GM21737 (cell line): ENCODE results near the gene FDX2.

ENCODE experiments used
- ATAC-seq: cut with Tn5 transposase; IDR thresholded peaks from one replicate; pipeline ENCODE4 v1.9.1; 2021; ENCODE audit warnings: mild to moderate bottlenecking, moderate library complexity; ENCODE audit not compliant: unreplicated experiment

The FDX2 gene

DNA sequence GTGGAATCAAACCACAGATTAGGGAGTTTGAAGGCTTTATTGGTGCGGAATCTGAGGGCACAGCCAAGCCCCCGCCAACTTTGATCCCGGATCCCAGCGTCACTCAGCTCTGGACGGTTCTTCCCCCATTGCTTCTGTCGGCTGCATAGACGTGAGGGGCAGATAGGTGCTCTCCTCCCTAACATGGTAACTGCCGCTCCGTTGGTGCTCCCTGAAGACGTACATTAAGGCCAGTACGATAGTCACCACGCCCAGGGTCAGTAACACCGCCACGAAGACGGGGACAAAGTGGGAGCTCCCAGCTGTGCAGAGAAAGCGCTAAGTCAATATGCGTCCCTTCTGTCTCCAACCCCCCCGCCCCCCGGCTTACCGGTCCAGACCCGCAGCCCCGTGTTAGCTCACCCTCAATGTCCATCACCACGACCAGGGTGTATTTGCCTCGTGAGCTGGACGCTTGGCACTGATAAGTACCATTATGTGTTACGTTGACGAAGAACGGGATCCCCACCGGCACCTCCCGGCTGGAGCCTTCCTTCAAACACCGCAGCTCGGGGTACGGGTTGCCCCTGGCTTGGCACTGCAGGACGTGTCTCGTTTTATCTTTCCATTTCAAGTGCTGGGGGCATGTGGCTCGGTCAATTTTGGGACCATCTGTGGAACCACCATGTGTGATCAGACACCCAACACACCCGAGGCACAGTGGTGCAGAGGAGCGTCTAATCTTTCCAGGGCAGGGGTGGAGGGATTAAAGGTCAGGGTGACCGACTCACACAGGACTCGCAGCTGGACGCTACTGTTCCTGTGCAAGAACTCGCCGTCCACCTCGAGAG is 18.2 kb upstream of the FDX2 start:
- peak; percentile 1 for ATAC-seq

DNA sequence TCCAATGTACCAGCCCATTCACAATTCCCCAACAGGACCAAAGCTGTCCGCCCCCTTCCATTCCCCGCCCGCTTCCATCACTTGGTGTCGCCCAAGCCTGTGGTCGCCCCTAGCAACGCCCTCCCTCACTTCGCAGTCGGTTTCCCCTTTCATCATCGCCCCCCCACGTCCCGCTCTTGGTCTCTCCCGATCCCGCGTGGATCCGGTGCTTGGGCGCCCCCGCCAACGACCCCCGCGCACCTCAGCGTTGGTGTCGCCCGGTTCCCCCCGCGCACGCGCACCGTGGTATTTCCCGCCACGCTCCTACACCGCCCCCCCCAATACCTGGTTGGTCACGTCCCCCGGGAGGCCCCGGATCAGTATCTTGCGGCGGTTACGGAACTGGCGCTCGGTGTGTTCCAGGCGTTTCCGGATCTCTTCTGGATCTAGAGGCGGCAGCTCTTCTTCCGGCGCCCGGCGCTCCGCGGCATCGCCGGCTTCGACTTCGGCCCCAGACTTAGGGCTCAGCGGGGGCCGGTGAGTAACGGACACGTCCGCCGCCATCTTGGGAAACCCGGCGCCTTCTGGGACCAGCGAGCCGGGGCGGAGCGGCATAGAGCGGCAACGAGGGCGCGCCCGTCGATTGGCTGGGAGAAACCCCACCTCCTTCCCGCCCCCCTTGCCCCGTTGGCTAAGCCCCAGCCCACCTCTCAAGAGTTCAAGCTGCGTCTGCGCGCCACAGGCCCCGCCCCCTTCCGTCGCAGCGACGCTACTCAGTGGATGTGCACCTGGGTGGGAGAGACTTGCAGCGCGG is 17.3 kb upstream of the FDX2 start, which contains the start of gene RAVER1:
Gene RAVER1 (minus strand): TSS at position 565 of the 793 bp plus-strand sequence. CDS start 22 bp downstream, at position 543.
- peak; percentile 79 for ATAC-seq

DNA sequence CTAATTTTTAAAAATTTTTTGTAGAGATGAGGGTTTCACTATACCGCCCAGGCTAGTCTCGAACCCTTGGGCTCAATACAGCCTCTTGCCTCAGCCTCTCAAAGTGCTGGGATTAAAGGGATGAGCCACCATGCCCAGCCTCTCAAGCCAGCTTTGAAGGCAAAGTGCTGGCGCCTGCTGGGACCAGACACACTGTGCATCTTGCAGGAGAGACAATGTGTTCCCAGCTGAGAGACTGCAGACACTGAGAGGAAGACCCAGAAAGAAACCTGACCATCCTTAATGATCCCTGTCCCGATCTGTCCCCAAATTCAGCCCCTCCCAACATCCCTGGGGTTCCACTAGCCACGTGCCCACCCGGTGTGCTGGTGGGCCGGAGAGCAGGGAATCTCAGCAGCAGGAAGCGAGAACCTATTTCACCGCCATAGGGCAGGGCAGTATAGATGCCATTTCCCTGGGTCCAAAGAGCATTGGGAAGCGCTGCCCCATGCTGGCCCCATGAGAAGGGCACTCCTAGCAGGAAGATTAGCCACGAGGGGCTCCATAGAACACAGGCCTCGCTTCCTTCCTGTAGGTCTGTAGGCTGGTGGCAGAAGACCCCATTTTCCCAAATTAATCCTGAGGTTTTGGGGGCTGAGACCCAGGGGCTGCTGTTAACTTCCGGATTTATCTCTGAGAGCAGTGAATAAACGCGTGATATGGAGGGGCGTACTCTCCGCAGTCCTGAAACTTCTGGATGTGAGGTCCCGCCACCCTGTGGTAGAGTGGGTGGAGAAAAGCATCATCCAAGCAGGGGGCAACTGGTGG is 16.5 kb upstream of the FDX2 start:
- ATAC-seq, result no peak

DNA sequence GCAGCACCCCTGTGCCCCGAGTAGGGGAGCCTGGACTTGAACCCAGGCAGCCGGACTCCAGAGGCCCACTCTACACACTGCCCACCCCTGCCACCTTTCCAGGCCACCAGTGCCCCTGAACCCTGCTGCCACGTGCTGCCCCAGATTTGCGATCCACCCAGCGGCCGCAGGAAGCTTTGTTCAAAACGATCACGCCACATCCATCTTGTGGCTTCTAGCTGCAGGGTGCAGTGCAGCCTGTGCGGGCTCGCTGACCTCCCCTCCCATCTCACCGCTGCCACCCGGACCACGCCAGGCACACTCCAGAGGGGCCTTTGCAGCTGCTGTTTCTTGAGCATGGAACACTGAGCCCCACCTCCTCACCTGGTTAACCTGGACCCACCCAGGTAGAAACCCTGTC is 13.7 kb upstream of the FDX2 start:
- no peak for ATAC-seq

DNA sequence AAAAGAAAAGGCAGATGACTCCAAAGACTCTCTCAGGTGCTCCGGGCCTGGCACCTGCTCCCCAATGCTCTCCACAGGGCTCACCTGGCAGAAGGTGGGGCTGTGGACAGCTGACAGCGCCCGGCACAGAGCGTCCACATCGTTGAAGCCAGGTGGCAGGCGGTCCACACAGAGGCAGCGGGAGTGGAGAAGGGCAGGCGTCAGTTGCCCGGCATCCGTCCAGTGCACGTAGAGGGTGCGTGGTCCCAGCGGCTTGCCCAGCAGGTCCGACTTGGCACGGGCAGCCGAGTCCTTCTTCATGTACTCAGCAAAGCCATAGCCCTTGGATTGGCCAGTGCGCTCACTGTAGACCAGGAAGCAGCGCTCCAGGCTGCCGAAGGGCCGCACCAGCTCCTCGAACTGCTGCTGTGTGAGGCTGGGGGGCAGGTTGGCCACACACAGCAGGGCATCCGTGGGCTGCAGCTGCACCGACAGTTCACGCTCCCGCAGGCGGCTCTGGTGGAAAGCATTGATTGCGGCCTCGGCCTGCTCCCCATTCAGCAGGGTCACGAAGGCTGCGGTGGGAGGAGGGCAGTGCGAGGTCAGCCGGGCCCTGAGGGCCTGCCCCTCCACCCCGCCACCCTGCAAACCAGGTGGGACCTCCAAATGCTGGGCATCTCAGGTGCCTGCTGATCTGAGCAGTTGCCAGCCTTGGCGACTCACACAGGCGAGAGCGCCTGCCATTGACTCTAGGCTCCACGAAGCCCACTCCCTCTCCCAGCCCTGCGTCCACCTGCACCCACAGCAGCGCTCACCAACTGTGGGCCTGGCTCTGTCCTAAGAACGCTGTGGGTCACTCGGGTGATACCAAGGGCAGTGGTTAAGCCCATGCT is 13.0 kb upstream of the FDX2 start:
- no peak for ATAC-seq

DNA sequence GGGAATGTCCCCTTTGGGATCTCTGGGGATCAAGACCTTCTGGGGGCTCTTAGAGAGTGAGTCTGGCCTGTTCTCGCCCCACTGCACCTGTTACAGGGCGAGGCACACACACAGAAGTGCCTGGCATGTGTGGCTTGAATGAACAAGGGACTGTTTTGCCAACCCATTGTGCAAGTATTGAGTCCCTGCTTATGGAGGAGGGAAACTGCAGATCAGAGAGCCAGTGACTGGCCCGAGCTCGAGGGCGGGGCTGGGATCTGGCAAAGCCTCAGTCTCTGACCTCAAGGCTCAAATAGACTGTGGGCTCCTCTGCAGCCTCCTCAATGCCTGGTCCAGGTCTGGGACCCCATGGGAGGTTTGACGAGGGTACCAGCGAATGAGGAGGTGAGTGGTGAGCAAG is 12.0 kb upstream of the FDX2 start:
- no peak for ATAC-seq

DNA sequence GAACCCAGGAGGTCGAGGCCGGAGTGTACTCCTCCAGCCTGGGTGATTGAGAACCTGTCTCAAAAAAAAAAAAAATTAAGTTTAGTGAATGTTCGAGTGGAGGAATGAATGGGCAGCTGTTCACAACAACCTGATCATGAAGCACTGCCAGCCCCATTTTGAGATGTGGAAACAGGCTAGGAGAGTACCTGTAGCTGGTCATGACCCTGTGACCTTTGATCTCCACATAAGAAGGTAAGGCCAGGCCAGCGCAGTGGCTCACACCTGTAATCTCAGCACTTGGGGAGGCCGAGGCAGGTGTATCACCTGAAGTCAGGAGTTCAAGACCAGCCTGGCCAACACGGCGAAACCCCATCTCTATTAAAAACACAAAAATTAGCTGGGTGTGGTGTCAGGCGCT is 9.9 kb upstream of the FDX2 start:
- ATAC-seq, result no peak

DNA sequence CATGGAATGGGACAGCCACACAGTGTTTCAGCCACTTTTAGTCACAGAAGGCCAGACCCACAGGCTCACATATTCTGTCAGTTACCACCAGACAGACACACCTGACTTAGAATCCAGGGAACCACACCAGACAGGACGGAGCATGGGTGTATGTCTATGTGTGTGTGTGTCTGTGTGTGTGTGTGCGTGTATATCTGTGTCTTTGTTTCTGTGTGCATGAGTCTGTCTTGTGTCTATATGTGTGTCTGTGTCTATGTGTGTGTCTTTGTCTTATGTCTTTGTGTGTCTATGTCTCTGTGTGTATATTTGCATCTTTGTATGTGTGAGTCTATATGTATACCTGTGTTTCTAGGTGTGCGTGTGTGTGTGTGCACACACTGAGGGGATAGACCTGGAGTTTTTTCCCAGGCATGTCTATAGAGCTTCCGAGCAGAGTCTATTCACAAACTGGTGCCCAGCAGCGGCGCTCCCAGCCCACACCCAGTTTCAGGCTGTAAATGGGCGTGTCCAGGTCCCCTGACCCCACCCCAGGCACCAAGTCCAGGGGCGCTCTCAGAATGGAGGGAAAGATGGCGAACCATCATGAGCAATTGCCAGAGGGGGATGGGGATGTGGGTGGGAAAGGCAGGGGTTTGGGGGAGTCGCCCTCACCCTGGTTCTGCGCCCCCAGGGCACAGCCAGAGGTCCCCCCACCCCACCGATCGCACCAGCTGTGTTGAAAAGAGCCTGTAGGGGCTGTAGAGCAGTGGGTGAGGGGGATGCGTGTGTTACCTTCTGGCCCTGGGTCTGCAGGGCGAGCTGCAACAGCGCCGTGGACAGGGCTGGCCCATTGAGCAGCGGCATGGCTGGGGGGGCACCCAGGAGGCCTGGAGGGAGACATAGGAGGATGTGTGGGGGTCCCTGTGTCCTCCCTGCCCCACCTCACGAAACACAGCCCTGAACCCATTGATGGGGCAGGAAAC is 6.3 kb upstream of the FDX2 start:
- no peak for ATAC-seq

DNA sequence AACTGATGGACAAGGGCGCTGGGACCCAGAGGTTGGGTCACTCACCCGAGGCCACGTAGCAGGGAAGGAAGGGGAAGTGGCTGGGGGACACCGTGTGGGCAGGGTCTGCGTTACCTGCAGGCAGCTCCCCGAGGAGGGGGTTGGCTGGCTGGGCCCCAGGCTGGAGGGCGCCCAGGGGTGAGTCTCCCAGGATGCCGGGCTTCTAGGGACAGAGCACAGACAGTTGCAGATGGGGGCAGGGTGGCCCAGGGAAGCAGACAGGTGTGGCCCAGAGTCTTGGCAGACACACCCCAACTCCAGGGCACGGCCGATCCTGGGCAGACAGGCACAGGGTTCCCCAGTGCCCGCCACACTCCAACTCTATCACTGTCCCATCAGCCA is 5.6 kb upstream of the FDX2 start:
- ATAC-seq, result no peak

DNA sequence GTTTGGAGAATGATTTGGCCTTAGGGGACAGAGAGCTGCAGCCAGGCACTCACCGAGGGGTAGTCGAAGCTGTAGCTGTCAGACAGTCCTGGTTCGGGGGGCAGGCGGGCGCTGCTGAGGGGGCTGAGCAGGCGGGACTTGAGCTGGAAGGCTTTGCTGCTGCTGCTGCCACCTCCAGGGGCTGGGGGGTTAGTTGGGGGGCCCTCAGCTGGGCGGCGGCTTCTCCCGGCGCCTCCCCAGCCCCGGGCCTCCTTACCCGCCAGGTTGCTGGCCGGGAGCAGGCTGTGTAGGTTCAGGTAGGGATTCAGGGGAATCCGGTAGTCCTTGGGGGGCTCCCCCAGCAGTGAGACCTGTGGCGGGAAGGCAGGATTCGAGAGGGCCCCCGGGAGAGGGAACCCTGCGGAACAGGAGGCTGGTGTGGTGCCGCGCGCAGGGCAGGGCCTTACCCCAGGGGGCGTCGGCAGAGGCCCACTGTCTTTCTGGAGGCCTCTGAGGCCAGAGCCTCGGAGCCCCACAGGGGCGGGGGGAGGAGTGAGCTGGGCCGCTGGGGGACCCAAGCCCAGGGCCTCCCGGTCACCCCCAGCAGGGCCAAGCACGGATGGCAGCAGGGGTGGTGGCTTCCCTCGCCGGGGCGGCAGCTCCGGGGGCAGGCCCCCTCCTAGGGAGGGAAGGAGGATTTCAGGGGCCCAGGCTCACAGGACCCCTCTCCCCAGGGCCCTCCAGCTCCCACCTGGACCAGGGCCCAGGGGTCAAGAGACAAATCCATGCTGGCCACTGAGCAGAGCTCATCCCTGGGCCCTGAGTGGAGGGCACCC is 5.0 kb upstream of the FDX2 start:
- no peak for ATAC-seq

DNA sequence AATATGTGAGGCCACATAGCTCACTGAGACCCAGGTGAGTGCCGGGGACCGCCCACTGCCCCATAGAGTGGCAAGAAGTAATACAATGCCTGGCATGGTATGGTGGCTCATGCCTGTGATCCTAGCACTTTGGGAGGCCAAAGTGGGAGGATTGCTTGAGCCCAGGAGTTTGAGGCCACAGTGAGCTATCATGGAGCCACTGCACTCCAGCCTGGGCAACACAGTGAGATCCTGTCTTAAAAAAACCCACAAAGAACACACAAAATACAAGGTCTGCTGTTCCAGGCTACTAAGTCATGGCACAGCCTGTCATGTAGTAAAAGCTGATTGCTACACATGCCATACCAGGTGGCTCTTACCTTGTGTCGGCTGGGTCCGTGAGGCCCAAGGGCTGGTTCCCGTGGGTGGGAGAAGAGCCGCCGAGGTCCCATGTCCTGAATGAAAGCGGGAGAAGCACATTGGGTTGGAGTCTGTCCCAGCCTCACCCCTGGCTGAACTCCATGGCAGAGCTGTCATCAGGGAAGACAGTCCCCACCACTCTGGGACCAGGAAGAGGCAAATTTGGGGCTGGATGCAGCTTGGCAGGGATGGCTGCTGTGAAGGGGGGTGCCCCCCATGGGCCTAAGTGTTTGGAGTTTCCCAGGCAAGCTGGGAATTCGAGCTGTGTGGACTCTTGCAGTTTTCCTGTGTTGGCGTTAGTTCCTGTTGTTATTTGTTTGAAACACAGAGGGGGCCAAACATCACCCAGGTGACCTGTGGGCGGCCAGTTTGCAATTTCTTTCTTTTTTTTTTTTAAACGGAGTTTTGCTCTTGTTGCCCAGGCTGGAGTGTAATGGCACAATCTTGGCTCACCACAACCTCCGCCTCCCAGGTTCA is 3.2 kb upstream of the FDX2 start:
- ATAC-seq, result no peak

DNA sequence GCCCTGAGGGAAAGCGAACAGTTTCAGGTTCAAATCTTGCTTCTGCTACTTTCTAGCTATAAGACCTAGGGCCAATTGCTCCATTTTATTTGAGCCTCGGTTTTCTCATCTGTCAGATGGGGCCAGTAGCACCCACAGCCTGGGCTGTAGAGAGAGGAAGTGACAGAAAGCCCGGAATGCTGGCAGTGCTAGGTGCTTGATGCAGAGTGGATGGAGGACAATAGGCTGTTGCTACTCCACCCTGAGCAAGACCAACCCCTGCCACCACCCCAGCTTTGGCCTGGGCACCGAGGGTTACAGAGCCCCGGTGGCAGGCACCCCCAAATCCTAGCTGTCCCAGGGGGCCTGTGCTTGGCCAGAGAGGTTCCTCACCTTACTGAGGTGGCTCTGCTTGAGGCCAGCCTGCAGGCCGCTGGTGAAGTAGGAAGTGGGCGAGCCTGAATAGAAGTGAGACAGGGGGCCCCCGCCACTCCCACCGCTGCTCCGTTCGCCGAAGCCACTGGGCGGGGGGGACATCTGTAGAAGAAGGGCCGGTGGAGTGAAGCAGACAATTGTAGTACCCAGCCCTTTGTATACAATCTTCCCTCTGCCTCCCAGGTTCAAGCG is 2.1 kb upstream of the FDX2 start:
- no peak for ATAC-seq

DNA sequence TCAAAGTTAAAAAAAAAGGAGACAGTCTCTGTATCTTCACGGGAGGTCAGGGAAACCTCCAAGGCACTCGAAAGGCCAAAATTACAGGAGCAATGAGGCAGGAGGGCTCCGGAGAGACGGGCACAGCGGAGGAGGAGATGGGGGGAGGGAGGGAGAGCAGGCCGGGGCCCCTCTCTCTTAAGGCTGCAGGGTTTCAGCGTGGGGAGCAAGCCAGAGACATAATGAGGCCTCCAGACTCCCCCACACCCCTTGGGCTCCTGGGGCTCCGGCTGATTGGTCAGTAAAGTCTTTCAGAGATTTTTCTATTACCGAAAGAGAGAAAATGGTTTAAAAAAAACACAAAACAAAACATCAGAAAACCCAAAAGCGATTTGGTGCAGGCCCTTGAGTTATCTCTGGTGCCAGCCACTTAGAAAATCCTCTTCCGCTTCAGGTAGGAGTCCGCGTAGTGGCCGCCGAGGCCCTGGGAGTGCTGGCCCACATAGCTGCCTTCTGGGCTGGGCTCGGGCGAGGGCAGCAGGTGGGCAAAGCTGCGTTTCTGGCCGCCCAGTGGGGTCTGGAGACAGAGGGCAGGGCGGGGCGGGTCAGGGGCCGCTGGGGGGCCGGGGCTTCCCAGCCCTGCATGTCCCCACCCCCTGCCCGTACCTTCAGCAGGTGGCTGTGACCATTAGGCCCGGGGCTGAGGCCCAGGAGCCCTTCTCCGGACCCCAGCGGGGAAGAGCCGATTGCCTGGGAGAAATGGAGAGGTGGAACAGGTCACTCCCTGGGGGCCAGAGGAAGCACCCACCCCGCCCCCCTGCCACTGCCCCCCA is 1.4 kb upstream of the FDX2 start:
- ATAC-seq, result no peak

DNA sequence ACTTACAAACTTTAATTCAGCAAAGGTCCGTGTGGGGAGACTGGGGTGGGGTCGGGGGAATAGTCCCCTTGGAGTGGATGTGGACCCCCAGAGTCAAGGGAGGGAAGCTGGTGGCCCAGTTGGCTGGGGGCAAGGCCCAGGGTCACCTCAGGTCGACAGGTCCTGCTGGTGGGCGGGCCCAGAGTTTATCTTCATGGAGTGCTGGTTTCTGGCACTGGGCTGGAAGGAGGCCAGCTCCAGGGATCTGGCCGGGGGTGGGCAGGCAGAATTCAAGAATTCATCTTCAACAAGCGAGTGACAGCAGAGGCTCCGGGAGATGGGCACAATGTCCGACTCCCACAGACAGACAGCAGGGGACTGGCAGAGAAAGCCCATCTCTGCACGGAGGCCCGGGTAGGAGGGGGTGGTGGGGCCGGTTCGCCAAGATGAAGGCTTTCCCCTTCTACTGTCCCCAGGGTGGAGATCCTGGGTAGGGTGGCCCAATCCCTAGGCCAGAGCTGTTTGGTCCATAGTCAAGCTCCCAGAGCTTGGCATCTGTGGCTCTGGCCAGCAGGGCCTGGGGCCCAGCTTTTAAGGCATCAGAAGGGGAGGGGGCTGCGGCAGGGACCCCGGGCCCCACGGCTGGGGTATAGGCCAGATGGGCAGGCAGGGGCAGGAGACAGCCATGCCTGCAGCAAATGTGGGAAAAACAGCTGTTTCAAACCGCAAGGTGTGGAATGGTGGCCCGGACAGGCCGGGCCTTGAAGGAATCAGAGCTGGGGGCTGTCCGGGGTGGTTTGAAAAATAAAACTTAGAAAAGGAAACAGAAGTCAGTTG is 622 bp upstream of the FDX2 start:
- no peak for ATAC-seq

DNA sequence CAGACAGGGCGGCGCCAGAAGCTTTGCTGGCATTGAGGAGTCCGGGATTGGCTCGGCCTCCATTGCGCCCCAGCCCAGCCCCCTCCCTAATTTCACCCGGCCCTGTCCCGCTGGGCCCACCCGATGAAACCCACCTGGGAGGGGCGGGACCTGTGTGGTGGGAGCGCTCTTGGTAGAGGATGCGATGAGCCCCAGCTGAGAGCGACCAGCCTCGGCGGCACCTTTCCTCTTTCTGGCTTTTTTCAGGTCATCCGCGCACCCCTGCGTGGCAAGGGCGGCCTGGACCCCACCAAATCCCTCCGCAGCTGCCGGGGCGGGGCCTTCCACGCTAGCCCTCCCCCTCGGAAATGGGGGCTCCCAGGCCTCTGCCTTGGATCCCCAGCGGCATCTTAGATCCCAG is 6.4 kb downstream of the FDX2 start, which contains the start of gene ZGLP1:
Gene ZGLP1 (minus strand): TSS at position 393 of the 400 bp plus-strand sequence.
- no peak for ATAC-seq
